Panc1 (cell line): ENCODE data around the gene IL1R2. TPM values are rescaled to one million over a fixed set of nuclear protein-coding genes. Genes with fewer than 3 reads are reported as not detected.

Source experiments
- ATAC-seq: fragments of 200-7000 bp; cut with Tn5 transposase; 2 replicates; pipeline ENCODE4 v1.9.1; 2020; ENCODE audit warnings: mild to moderate bottlenecking, moderate library complexity
- BruUV-seq: library from RNA; stranded (reverse); fragments of 400-500 nt; replicated peaks from 2 replicates; lab custom pipeline; 2021; lab: Mats Ljungman, UMichigan
- CTCF ChIA-PET: fragments of 300-600 bp; sonication (Branson Sonifier 250); formaldehyde crosslinking; loops from one replicate; lab custom pipeline; 2022; ENCODE audit warnings: antibody characterized with exemption; lab: Charles Lee
- POLR2A ChIA-PET: fragments of 300-600 bp; sonication (Branson Sonifier 250); formaldehyde crosslinking; loops from one replicate; lab custom pipeline; 2022; ENCODE audit warnings: antibody characterized with exemption; lab: Charles Lee
- DNase-seq: peaks from one replicate; pipeline ENCODE4 v3.0.0-alpha.2; 2010; ENCODE audit warnings: low read depth, low spot score
- H3K27ac ChIP-seq: 2 replicates; pipeline ENCODE4 v1.5.1; 2011; ENCODE audit warnings: mild to moderate bottlenecking, low read length, inconsistent platforms
- H3K27me3 ChIP-seq: fragments of 200-500 bp; sonication (Bioruptor generic); 2 replicates; pipeline ENCODE4 v1.6.0; 2014; ENCODE audit warnings: low read length, inconsistent platforms; ENCODE audit not compliant: control insufficient read depth, insufficient read depth
- H3K36me3 ChIP-seq: fragments of 200-500 bp; sonication (Bioruptor generic); 2 replicates; pipeline ENCODE4 v1.5.1; 2014; ENCODE audit warnings: inconsistent platforms, mild to moderate bottlenecking, low read length, moderate library complexity; ENCODE audit not compliant: control insufficient read depth, insufficient read depth
- H3K4me1 ChIP-seq: 2 replicates; pipeline ENCODE4 v1.5.1; 2011; ENCODE audit warnings: inconsistent platforms, mild to moderate bottlenecking, low read length, moderate library complexity; ENCODE audit not compliant: control insufficient read depth, insufficient read depth
- H3K4me3 ChIP-seq, 2 experiments: 2 replicates each; pipeline ENCODE4 v1.5.1; 2011 to 2012; ENCODE audit warnings: low read depth in 2 of 2, low read length in 2 of 2, mild to moderate bottlenecking in 2 of 2, inconsistent platforms in 1 of 2, moderate library complexity in 1 of 2
- H3K9me3 ChIP-seq: fragments of 200-500 bp; sonication (Bioruptor generic); 2 replicates; pipeline ENCODE4 v1.5.1; 2014; ENCODE audit warnings: low read depth, mild to moderate bottlenecking, inconsistent platforms, low read length, moderate library complexity; ENCODE audit not compliant: control insufficient read depth, insufficient read depth
- CTCF ChIP-seq: fragments of 450-650 bp; IDR thresholded peaks from 2 replicates; pipeline ENCODE4 v1.5.1; 2017; ENCODE audit warnings: mild to moderate bottlenecking
- POLR2AphosphoS5 ChIP-seq: IDR thresholded peaks from 2 replicates; pipeline ENCODE4 v1.6.1; 2012; ENCODE audit warnings: mild to moderate bottlenecking, low read depth, low read length, moderate library complexity
- SIN3A ChIP-seq: IDR thresholded peaks from 2 replicates; pipeline ENCODE4 v1.6.1; 2012; ENCODE audit warnings: low read depth, mild to moderate bottlenecking, low read length, moderate library complexity, borderline replicate concordance; ENCODE audit not compliant: insufficient read depth
- TCF7L2 ChIP-seq: IDR thresholded peaks from 2 replicates; pipeline ENCODE4 v1.6.1; 2011; ENCODE audit warnings: mild to moderate bottlenecking, low read depth, low read length, inconsistent platforms
- in situ Hi-C: cut with HindIII; loops from 2 replicates; pipeline ENCODE4 v1.10.0; 2016; ENCODE audit warnings: low sequenced_read_pairs, low pct_unique_long_range_greater_than_20kb
- intact Hi-C: fragments of 100-400 bp; cut with micrococcal nuclease; formaldehyde crosslinking; loops from one replicate; pipeline ENCODE4 v1.10.0; 2022; ENCODE audit not compliant: unreplicated experiment
- total RNA-seq: library from RNA; stranded (reverse); gene quantifications from one replicate; pipeline ENCODE4 v1.2.1, GENCODE V29; 2021; ENCODE audit not compliant: unreplicated experiment
- TF ChIP-seq, protein P1 (sequence below), 2 experiments: IDR thresholded peaks; 2 replicates each; pipeline ENCODE4 v1.6.1; 2011 to 2012; ENCODE audit warnings: low read depth in 2 of 2, control low read depth in 1 of 2, low read length in 1 of 2, mild to moderate bottlenecking in 1 of 2, moderate library complexity in 1 of 2; ENCODE audit not compliant: insufficient read depth in 1 of 2

Gene IL1R2
- total RNA-seq, 1 experiment from 2014 or later, result 0.15 TPM

DNA sequence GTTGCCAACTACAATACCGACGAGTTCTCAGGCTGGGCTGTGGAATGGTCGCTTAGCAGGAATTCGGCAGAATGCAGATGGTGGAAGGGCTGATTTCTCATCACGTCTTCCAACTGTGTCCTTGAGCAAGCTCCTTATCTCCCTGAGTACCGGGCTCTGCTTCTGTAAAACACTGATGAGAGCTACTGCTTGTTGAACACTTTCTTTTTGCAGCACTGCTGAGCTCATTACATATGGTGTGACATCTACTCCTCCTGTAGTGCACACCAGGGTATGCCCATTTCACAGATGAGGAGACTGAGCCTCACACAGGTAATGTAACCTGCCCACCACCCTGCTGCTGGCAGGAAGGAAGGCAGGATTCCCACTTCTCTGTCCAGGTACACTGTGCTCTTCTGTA, 8.3 kb downstream of the IL1R2 start:
- no peaks in the 10 kb centered on the region for H3K9me3 ChIP-seq
- no peak for TF ChIP-seq TCF7L2
- TF ChIP-seq, protein P1, sequence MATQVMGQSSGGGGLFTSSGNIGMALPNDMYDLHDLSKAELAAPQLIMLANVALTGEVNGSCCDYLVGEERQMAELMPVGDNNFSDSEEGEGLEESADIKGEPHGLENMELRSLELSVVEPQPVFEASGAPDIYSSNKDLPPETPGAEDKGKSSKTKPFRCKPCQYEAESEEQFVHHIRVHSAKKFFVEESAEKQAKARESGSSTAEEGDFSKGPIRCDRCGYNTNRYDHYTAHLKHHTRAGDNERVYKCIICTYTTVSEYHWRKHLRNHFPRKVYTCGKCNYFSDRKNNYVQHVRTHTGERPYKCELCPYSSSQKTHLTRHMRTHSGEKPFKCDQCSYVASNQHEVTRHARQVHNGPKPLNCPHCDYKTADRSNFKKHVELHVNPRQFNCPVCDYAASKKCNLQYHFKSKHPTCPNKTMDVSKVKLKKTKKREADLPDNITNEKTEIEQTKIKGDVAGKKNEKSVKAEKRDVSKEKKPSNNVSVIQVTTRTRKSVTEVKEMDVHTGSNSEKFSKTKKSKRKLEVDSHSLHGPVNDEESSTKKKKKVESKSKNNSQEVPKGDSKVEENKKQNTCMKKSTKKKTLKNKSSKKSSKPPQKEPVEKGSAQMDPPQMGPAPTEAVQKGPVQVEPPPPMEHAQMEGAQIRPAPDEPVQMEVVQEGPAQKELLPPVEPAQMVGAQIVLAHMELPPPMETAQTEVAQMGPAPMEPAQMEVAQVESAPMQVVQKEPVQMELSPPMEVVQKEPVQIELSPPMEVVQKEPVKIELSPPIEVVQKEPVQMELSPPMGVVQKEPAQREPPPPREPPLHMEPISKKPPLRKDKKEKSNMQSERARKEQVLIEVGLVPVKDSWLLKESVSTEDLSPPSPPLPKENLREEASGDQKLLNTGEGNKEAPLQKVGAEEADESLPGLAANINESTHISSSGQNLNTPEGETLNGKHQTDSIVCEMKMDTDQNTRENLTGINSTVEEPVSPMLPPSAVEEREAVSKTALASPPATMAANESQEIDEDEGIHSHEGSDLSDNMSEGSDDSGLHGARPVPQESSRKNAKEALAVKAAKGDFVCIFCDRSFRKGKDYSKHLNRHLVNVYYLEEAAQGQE (IDR thresholded peaks at IDR 0.05; ENCODE audit: insufficient read depth in 1 of 2, low read depth in 2 of 2, low read length in 1 of 2), result no peak
- no peak for TF ChIP-seq SIN3A
- TF ChIP-seq POLR2AphosphoS5, result no peak
- TF ChIP-seq CTCF, result no peak
- H3K27ac ChIP-seq, result no peak overlapping the region
- no peaks in the 10 kb centered on the region for H3K36me3 ChIP-seq
- ATAC-seq, result no peak
- ChIA-PET POLR2A (no interaction called here), CTCF (interaction anchor here (0.8 kb wide), 1 partner anchor 241 kb away, joined by 3 read pairs; no protein-coding TSS in a partner anchor)
- no TSS peak for BruUV-seq
- no peaks in the 10 kb centered on the region; the same call in 1 of the 2 replicates for H3K27me3 ChIP-seq
- in situ Hi-C loops, result no loop called here
- intact Hi-C loops, result no loop called here
- no peak for DNase-seq
- no peaks in the 10 kb centered on the region for H3K4me1 ChIP-seq
- no peak overlapping the region for H3K4me3 ChIP-seq

DNA sequence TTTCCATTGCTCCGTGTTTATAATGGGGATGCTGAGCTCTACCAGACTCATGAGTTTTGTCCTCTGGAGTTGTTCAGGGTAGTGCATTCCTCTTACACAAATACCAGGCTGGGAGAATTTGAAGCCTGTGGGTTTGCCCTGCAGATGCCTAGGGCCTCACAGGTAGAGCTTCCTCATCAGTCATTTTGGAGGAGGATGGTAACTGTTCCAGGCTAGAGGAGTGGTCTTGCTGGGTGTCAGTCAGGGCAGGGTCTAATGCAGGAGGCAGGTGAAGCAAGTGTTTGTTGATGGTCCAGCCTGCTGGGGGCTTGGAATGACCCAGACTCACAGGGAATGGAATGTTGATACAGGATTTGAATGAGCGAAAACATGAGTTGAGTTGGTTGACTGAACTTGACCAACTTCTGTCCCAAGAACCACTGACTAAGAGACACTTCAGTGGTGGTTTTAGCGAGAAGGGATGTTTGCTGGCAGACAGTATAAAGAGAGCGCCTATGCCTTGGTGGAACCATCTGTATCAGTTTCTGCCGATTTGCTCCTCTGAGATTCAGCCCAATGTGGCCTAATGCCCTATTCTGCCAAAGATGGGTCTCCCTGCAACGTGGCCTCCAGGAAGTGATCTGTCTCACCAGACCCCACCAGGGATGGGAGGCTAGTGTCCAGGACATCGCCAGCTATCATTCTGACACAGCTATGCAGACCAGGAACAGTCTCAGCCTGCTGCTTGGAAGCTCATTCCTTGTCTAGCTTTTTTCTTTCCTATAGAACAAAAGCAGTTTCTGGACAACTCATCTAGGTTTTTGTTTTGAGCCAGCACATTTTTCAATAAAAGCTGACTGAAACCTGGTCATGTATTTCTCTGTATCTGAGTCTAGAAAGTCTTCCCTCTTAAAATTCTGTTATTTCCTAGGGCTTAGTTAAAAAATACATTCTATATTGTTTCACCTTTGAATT, 9.3 kb downstream of the IL1R2 start:
- Histone ChIP-seq H3K27me3 (no peaks in the 10 kb centered on the region; the same call in 1 of the 2 replicates), H3K36me3 (no peaks in the 10 kb centered on the region), H3K27ac (no peak overlapping the region), H3K9me3 (no peaks in the 10 kb centered on the region), H3K4me3 (no peak overlapping the region), H3K4me1 (no peaks in the 10 kb centered on the region)
- BruUV-seq, result no TSS peak
- ATAC-seq (no peak), DNase-seq (no peak)
- TF ChIP-seq SIN3A (no peak), TCF7L2 (no peak), POLR2AphosphoS5 (no peak), CTCF (no peak)
- TF ChIP-seq, protein P1 (IDR thresholded peaks at IDR 0.05; ENCODE audit: insufficient read depth in 1 of 2, low read depth in 2 of 2, low read length in 1 of 2), result no peak
- ChIA-PET POLR2A (no interaction called here), CTCF (no interaction called here)
- in situ Hi-C loops (no loop called here), intact Hi-C loops (no loop called here)
